ENCODE data around the gene PLXDC2.

PLXDC2 gene

GRCh38 chr10:19947656-19948055 is 131.4 kb downstream of the PLXDC2 start:
- H3F3A ChIP-seq (ENCODE audit: low read depth): no peaks in the 10 kb centered on the region
- no peak overlapping the region for H3K9ac ChIP-seq (ENCODE audit: low read depth, low read length, poor library complexity, severe bottlenecking)
- H3K36me3 ChIP-seq (ENCODE audit: insufficient read depth, low read length): no peaks in the 10 kb centered on the region
- no peak overlapping the region for H3K4me2 ChIP-seq (ENCODE audit: low read depth, low read length, poor library complexity, severe bottlenecking)
- no peaks in the 10 kb centered on the region for H3K4me1 ChIP-seq (ENCODE audit: insufficient read depth, low read length, poor library complexity, severe bottlenecking)
- no peak for TF ChIP-seq CTCF (conservative IDR thresholded peaks at IDR 0.05; ENCODE audit: low read length)
- no peak for TF ChIP-seq EZH2phosphoT487 (IDR thresholded peaks at IDR 0.05; ENCODE audit: borderline replicate concordance)
- H3K79me2 ChIP-seq (ENCODE audit: insufficient read depth, low read length): no peaks in the 10 kb centered on the region
- no peaks in the 10 kb centered on the region for H3K9me3 ChIP-seq (ENCODE audit: insufficient read depth, low read depth, low read length)
- no peaks in the 10 kb centered on the region for H3K27me3 ChIP-seq (ENCODE audit: insufficient read depth, low read length, poor library complexity, severe bottlenecking)
- no peaks in the 10 kb centered on the region for H4K20me1 ChIP-seq (ENCODE audit: insufficient read depth, low read length, poor library complexity, severe bottlenecking)
- H3K9me2 ChIP-seq (replicated peaks; ENCODE audit: low read depth, low read length): no peaks in the 10 kb centered on the region
- H2AFZ ChIP-seq (ENCODE audit: low read length): no peak overlapping the region
- H3K4me3 ChIP-seq (ENCODE audit: low read length, poor library complexity, severe bottlenecking): no peak overlapping the region

- no peaks in the 10 kb centered on the region for H3K79me2 ChIP-seq (ENCODE audit: insufficient read depth, low read length)
- no peaks in the 10 kb centered on the region for H3F3A ChIP-seq (ENCODE audit: low read depth)
- TF ChIP-seq EZH2phosphoT487 (IDR thresholded peaks at IDR 0.05; ENCODE audit: borderline replicate concordance) (no peak), CTCF (conservative IDR thresholded peaks at IDR 0.05; ENCODE audit: low read length) (no peak)
- no peaks in the 10 kb centered on the region for H3K36me3 ChIP-seq (ENCODE audit: insufficient read depth, low read length)
- no peak overlapping the region for H3K9ac ChIP-seq (ENCODE audit: low read depth, low read length, poor library complexity, severe bottlenecking)
- no peaks in the 10 kb centered on the region for H3K27me3 ChIP-seq (ENCODE audit: insufficient read depth, low read length, poor library complexity, severe bottlenecking)
- H3K4me1 ChIP-seq (ENCODE audit: insufficient read depth, low read length, poor library complexity, severe bottlenecking): no peaks in the 10 kb centered on the region
- H3K4me2 ChIP-seq (ENCODE audit: low read depth, low read length, poor library complexity, severe bottlenecking): no peak overlapping the region
- no peaks in the 10 kb centered on the region for H4K20me1 ChIP-seq (ENCODE audit: insufficient read depth, low read length, poor library complexity, severe bottlenecking)
- H2AFZ ChIP-seq (ENCODE audit: low read length): no peak overlapping the region
- no peak overlapping the region for H3K4me3 ChIP-seq (ENCODE audit: low read length, poor library complexity, severe bottlenecking)
- H3K9me3 ChIP-seq (ENCODE audit: insufficient read depth, low read depth, low read length): no peaks in the 10 kb centered on the region
- H3K9me2 ChIP-seq (replicated peaks; ENCODE audit: low read depth, low read length): no peaks in the 10 kb centered on the region
Observed at GRCh38 chr10:19952224-19953010, 136.2 kb downstream of the PLXDC2 start.

GRCh38 chr10:19954601-19955000 is 138.4 kb downstream of the PLXDC2 start:
- no peaks in the 10 kb centered on the region for H3K9me2 ChIP-seq (replicated peaks; ENCODE audit: low read depth, low read length)
- TF ChIP-seq CTCF (conservative IDR thresholded peaks at IDR 0.05; ENCODE audit: low read length): no peak
- no peak for TF ChIP-seq EZH2phosphoT487 (IDR thresholded peaks at IDR 0.05; ENCODE audit: borderline replicate concordance)

More at GRCh38 chr10:19954601-19955000, 138.4 kb downstream of the PLXDC2 start:
- no peak overlapping the region for H3K9ac ChIP-seq (ENCODE audit: low read depth, low read length, poor library complexity, severe bottlenecking)
- H3K79me2 ChIP-seq (ENCODE audit: insufficient read depth, low read length): no peaks in the 10 kb centered on the region
- H3F3A ChIP-seq (ENCODE audit: low read depth): no peaks in the 10 kb centered on the region
- H4K20me1 ChIP-seq (ENCODE audit: insufficient read depth, low read length, poor library complexity, severe bottlenecking): no peaks in the 10 kb centered on the region
- H3K27me3 ChIP-seq (ENCODE audit: insufficient read depth, low read length, poor library complexity, severe bottlenecking): no peaks in the 10 kb centered on the region
- H3K36me3 ChIP-seq (ENCODE audit: insufficient read depth, low read length): no peaks in the 10 kb centered on the region
- H3K4me1 ChIP-seq (ENCODE audit: insufficient read depth, low read length, poor library complexity, severe bottlenecking): no peaks in the 10 kb centered on the region
- H3K4me2 ChIP-seq (ENCODE audit: low read depth, low read length, poor library complexity, severe bottlenecking): no peak overlapping the region
- H2AFZ ChIP-seq (ENCODE audit: low read length): no peak overlapping the region
- no peaks in the 10 kb centered on the region for H3K9me3 ChIP-seq (ENCODE audit: insufficient read depth, low read depth, low read length)
- no peak overlapping the region for H3K4me3 ChIP-seq (ENCODE audit: low read length, poor library complexity, severe bottlenecking)

Data from Loucy (cell line).